HG03457 (cell line): ENCODE measurements around the gene CIITA.
"Not testable (repeated sequence)": the region's sequence is repeated elsewhere in the genome, so short reads cannot be mapped to it uniquely, and the experiment has no call there.

Experiments used
- ATAC-seq: cut with Tn5 transposase; IDR thresholded peaks from one replicate; pipeline ENCODE4 v1.9.1; 2021; ENCODE audit warnings: moderate number of reproducible peaks; ENCODE audit not compliant: unreplicated experiment

CIITA gene

GRCh38 chr16:10876799-10877341, at the start of gene CIITA:
TSS of gene CIITA (plus strand) at chr16:10877202. CDS start at chr16:10877331, 129 bp downstream.
- ATAC-seq, result peak; percentile 42

- no peak for ATAC-seq
Measured at GRCh38 chr16:10827691-10828341, 49.2 kb upstream of the CIITA start.

- ATAC-seq, result no peak
Measured at GRCh38 chr16:10828851-10829366, 48.1 kb upstream of the CIITA start.

GRCh38 chr16:10829390-10830098, 47.5 kb upstream of the CIITA start:
- not testable (repeated sequence) for ATAC-seq

- ATAC-seq, result not testable (repeated sequence)
Measured at GRCh38 chr16:10830240-10830639, 46.8 kb upstream of the CIITA start.

GRCh38 chr16:10831894-10832886, 44.8 kb upstream of the CIITA start:
- no peak for ATAC-seq

- ATAC-seq, result no peak
Measured at GRCh38 chr16:10833271-10833670, 43.7 kb upstream of the CIITA start.

GRCh38 chr16:10834130-10834529, 42.9 kb upstream of the CIITA start:
- no peak for ATAC-seq

GRCh38 chr16:10834766-10835165, 42.2 kb upstream of the CIITA start:
- no peak for ATAC-seq

- no peak for ATAC-seq
Measured at GRCh38 chr16:10835281-10835931, 41.6 kb upstream of the CIITA start.

- no peak for ATAC-seq
Measured at GRCh38 chr16:10836174-10836853, 40.7 kb upstream of the CIITA start.

- ATAC-seq, result no peak
Measured at GRCh38 chr16:10838621-10839278, 38.3 kb upstream of the CIITA start.

- no peak for ATAC-seq
Measured at GRCh38 chr16:10839279-10839666, 37.7 kb upstream of the CIITA start.

- no peak for ATAC-seq
Measured at GRCh38 chr16:10840703-10841102, 36.3 kb upstream of the CIITA start.

GRCh38 chr16:10846213-10846998, 30.6 kb upstream of the CIITA start:
- ATAC-seq, result no peak

GRCh38 chr16:10847176-10847575, 29.8 kb upstream of the CIITA start:
- ATAC-seq, result no peak

- ATAC-seq, result no peak
Measured at GRCh38 chr16:10849736-10850477, 27.1 kb upstream of the CIITA start.

GRCh38 chr16:10850478-10850850, 26.5 kb upstream of the CIITA start:
- ATAC-seq, result no peak
